Measurements from ENCODE around the gene EEF1AKMT1. TPM values are rescaled to one million over a fixed set of nuclear protein-coding genes. Genes with fewer than 3 reads are reported as not detected.

EEF1AKMT1 gene
- total and polyA plus RNA-seq, 10 of the 15 experiments (the other 5 are each of a cell fraction or from before 2014, with no cell fraction given), result 7.9 to 44.5 (median 11.0) TPM

DNA sequence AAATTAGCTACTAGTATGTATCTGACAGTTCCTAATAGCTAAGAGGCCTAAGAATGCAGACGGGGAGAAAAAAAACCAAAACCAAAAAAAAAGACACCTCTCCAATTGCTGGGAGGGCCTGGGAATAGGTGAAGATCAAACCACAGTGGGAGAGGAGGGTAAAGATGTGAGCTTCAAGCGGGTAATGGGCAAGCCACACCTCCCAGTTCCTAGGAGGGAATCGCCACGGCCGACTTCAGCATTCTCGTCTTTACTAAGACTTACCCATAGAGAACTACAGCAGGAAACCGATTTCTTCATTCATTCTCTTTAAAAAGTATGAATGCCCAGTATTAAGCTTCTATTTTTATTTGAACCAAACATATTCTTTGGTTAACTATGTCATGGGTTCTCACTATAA lies 5.6 kb upstream of the EEF1AKMT1 start (continued):
- TF ChIP-seq, protein P1, sequence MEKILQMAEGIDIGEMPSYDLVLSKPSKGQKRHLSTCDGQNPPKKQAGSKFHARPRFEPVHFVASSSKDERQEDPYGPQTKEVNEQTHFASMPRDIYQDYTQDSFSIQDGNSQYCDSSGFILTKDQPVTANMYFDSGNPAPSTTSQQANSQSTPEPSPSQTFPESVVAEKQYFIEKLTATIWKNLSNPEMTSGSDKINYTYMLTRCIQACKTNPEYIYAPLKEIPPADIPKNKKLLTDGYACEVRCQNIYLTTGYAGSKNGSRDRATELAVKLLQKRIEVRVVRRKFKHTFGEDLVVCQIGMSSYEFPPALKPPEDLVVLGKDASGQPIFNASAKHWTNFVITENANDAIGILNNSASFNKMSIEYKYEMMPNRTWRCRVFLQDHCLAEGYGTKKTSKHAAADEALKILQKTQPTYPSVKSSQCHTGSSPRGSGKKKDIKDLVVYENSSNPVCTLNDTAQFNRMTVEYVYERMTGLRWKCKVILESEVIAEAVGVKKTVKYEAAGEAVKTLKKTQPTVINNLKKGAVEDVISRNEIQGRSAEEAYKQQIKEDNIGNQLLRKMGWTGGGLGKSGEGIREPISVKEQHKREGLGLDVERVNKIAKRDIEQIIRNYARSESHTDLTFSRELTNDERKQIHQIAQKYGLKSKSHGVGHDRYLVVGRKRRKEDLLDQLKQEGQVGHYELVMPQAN (conservative IDR thresholded peaks at IDR 0.05), result no peak
- TF ChIP-seq, protein P2, sequence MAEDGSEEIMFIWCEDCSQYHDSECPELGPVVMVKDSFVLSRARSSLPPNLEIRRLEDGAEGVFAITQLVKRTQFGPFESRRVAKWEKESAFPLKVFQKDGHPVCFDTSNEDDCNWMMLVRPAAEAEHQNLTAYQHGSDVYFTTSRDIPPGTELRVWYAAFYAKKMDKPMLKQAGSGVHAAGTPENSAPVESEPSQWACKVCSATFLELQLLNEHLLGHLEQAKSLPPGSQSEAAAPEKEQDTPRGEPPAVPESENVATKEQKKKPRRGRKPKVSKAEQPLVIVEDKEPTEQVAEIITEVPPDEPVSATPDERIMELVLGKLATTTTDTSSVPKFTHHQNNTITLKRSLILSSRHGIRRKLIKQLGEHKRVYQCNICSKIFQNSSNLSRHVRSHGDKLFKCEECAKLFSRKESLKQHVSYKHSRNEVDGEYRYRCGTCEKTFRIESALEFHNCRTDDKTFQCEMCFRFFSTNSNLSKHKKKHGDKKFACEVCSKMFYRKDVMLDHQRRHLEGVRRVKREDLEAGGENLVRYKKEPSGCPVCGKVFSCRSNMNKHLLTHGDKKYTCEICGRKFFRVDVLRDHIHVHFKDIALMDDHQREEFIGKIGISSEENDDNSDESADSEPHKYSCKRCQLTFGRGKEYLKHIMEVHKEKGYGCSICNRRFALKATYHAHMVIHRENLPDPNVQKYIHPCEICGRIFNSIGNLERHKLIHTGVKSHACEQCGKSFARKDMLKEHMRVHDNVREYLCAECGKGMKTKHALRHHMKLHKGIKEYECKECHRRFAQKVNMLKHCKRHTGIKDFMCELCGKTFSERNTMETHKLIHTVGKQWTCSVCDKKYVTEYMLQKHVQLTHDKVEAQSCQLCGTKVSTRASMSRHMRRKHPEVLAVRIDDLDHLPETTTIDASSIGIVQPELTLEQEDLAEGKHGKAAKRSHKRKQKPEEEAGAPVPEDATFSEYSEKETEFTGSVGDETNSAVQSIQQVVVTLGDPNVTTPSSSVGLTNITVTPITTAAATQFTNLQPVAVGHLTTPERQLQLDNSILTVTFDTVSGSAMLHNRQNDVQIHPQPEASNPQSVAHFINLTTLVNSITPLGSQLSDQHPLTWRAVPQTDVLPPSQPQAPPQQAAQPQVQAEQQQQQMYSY (CRISPR knock-in tag; IDR thresholded peaks at IDR 0.05), result no peak
- TF ChIP-seq FOXM1 (IDR thresholded peaks at IDR 0.05; ENCODE audit: low read depth, low read length), result no peak
- TF ChIP-seq, protein P3, sequence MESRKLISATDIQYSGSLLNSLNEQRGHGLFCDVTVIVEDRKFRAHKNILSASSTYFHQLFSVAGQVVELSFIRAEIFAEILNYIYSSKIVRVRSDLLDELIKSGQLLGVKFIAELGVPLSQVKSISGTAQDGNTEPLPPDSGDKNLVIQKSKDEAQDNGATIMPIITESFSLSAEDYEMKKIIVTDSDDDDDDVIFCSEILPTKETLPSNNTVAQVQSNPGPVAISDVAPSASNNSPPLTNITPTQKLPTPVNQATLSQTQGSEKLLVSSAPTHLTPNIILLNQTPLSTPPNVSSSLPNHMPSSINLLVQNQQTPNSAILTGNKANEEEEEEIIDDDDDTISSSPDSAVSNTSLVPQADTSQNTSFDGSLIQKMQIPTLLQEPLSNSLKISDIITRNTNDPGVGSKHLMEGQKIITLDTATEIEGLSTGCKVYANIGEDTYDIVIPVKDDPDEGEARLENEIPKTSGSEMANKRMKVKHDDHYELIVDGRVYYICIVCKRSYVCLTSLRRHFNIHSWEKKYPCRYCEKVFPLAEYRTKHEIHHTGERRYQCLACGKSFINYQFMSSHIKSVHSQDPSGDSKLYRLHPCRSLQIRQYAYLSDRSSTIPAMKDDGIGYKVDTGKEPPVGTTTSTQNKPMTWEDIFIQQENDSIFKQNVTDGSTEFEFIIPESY (IDR thresholded peaks at IDR 0.05), result no peak
- no peak for TF ChIP-seq SUZ12 (IDR thresholded peaks at IDR 0.05; ENCODE audit: unreplicated experiment)

All from GM12878 (cell line).